Measurements from ENCODE around the gene BCAR1.

- TF ChIP-seq POLR2A (IDR thresholded peaks at IDR 0.05): no peak
- TF ChIP-seq CTCF (IDR thresholded peaks at IDR 0.05): no peak
Observed at GRCh38 chr16:75266738-75267630, 15.6 kb upstream of the BCAR1 start.
